Gastrocnemius medialis (tissue), 4 donors: ENCODE data around the gene DIP2C.

ENCODE experiments used
- CTCF ChIP-seq, 5 experiments: fragments of 450-650 bp in 3 of 5; fragments of 200-600 bp in 2 of 5; sonication (generic) in 2 of 5; IDR thresholded peaks in 4 of 5; conservative IDR thresholded peaks in 1 of 5; 1 replicate in 4 of 5; 2 replicates in 1 of 5; pipeline ENCODE4 v1.5.1; 2016 to 2019; ENCODE audit warnings: antibody characterized with exemption in 5 of 5, mild to moderate bottlenecking in 3 of 5, moderate library complexity in 3 of 5
- POLR2A ChIP-seq, 2 donors: fragments of 450-650 bp; IDR thresholded peaks; one replicate each; pipeline ENCODE4 v1.6.1; 2017; ENCODE audit warnings: antibody characterized with exemption in 2 of 2, mild to moderate bottlenecking in 2 of 2, moderate library complexity in 2 of 2

- TF ChIP-seq POLR2A (IDR thresholded peaks at IDR 0.05) (no peak), CTCF (IDR thresholded peaks at IDR 0.05 in 4 of 5, conservative IDR thresholded peaks at IDR 0.05 in 1 of 5) (no peak)
These were observed 206.2 kb downstream of the DIP2C start for GRCh38 chr10:483261-483660.
